Measurements from ENCODE around the gene CTNND2.

DNA sequence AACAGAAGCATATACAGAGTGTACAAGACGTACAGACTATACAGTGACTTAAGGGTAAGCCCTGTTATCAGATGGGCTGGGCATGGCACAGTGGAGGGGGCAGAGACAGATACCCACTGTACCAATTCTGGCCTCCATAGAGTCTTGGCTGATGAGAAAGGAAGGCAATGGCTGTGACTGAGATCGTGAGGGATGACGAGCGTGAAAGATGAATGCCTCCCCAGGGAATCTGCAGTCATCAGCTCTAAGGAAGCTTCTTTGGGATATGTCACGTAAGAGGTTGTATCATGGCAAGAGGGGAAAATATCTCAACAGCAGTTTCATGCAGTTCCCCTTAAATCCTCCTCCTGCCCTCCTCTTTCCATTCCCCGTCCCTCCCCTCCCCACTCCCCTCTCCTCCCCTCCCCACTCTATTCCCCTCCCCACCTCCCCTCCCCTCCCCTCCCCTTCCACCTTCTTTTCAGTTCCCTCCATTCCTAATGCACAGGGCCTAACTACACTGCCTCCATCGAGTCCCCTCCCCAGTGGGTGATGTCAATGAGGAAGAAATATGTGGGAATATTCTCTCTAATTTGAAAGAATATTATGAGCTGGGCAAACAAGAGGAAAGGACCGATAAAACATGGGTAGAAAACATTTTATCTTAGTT is 916.8 kb downstream of the CTNND2 start:
- TF ChIP-seq, protein P1, sequence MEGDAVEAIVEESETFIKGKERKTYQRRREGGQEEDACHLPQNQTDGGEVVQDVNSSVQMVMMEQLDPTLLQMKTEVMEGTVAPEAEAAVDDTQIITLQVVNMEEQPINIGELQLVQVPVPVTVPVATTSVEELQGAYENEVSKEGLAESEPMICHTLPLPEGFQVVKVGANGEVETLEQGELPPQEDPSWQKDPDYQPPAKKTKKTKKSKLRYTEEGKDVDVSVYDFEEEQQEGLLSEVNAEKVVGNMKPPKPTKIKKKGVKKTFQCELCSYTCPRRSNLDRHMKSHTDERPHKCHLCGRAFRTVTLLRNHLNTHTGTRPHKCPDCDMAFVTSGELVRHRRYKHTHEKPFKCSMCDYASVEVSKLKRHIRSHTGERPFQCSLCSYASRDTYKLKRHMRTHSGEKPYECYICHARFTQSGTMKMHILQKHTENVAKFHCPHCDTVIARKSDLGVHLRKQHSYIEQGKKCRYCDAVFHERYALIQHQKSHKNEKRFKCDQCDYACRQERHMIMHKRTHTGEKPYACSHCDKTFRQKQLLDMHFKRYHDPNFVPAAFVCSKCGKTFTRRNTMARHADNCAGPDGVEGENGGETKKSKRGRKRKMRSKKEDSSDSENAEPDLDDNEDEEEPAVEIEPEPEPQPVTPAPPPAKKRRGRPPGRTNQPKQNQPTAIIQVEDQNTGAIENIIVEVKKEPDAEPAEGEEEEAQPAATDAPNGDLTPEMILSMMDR (tag by site-specific recombination; IDR thresholded peaks at IDR 0.05) = no peak
- TF ChIP-seq ZNF560 (tag by site-specific recombination; IDR thresholded peaks at IDR 0.05; ENCODE audit: borderline replicate concordance) (no peak), ZBTB1 (tag by site-specific recombination; IDR thresholded peaks at IDR 0.05) (no peak), ZNF629 (tag by site-specific recombination; IDR thresholded peaks at IDR 0.05) (no peak)
